ENCODE data around the gene GHR. TPM values are rescaled to one million over a fixed set of nuclear protein-coding genes. Genes with fewer than 3 reads are reported as not detected.

The GHR gene
- total RNA-seq, 2 donors from 2014 or later = 0.27 to 1.2 TPM

DNA sequence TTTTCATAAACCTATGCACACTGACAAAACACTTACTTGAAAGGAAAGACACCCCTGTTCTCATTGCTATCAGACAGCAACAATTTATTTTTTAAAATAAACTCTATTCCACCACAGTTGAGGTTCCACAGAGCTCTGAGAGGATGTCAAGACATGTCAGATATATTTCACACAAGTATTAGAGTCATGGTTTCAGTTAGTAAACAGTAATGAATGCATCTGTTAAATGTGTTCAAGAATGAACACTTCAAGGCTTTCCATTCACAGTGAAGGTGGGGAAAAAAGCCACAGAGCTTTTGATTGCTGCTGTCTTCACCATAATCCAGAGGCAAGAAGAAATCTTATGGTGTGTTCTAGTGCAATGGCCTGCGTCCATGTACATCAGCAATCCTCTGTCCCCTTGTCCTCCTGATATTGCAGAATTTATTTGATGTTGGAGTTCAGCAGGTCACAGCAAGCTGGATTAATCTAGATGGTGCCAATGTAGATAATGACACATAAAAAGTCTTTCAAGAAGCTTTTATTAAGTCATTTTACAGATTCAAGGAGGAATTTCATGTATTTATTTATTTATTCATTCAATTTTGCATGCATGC lies 146.8 kb downstream of the GHR start:
- no peaks in the 10 kb centered on the region for H3K27me3 ChIP-seq (ENCODE audit: control insufficient read depth, insufficient read depth, low read length, poor library complexity, severe bottlenecking)
- H3K4me3 ChIP-seq (ENCODE audit: low read length) = no peak overlapping the region
- H3K9ac ChIP-seq (ENCODE audit: extremely low read depth, low read length, poor library complexity, severe bottlenecking) = no peak overlapping the region
- H3K4me1 ChIP-seq (ENCODE audit: control insufficient read depth, insufficient read depth, low read length) = no peaks in the 10 kb centered on the region
- Mint-ChIP-seq H3K36me3 (ENCODE audit: low read depth) (no peaks in the 10 kb centered on the region), H3K27ac (no peak overlapping the region), H3K4me3 (no peak overlapping the region), H3K4me1 (peaks cover 12% of the 10 kb centered on the region), H3K9me3 (no peaks in the 10 kb centered on the region), H3K27me3 (ENCODE audit: insufficient read depth) (peaks cover 13% of the 10 kb centered on the region)
- 86% methylated on average over 1 of the region's 1 CpG; no CpG with 5 or more reads in 1 of the 2 experiments for WGBS, 2 experiments (ENCODE audit: insufficient coverage in 1 of 2, insufficient read length in 1 of 2)
- no peaks in the 10 kb centered on the region for H3K9me3 ChIP-seq (ENCODE audit: control insufficient read depth, low read length)
- TF ChIP-seq, protein P1, sequence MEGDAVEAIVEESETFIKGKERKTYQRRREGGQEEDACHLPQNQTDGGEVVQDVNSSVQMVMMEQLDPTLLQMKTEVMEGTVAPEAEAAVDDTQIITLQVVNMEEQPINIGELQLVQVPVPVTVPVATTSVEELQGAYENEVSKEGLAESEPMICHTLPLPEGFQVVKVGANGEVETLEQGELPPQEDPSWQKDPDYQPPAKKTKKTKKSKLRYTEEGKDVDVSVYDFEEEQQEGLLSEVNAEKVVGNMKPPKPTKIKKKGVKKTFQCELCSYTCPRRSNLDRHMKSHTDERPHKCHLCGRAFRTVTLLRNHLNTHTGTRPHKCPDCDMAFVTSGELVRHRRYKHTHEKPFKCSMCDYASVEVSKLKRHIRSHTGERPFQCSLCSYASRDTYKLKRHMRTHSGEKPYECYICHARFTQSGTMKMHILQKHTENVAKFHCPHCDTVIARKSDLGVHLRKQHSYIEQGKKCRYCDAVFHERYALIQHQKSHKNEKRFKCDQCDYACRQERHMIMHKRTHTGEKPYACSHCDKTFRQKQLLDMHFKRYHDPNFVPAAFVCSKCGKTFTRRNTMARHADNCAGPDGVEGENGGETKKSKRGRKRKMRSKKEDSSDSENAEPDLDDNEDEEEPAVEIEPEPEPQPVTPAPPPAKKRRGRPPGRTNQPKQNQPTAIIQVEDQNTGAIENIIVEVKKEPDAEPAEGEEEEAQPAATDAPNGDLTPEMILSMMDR (conservative IDR thresholded peaks at IDR 0.05) = no peak
- no peaks in the 10 kb centered on the region for H3K36me3 ChIP-seq (ENCODE audit: control insufficient read depth, insufficient read depth, low read length)
- H3K27ac ChIP-seq (ENCODE audit: low read depth, low read length) = no peak overlapping the region
- DNase-seq = no peak

DNA sequence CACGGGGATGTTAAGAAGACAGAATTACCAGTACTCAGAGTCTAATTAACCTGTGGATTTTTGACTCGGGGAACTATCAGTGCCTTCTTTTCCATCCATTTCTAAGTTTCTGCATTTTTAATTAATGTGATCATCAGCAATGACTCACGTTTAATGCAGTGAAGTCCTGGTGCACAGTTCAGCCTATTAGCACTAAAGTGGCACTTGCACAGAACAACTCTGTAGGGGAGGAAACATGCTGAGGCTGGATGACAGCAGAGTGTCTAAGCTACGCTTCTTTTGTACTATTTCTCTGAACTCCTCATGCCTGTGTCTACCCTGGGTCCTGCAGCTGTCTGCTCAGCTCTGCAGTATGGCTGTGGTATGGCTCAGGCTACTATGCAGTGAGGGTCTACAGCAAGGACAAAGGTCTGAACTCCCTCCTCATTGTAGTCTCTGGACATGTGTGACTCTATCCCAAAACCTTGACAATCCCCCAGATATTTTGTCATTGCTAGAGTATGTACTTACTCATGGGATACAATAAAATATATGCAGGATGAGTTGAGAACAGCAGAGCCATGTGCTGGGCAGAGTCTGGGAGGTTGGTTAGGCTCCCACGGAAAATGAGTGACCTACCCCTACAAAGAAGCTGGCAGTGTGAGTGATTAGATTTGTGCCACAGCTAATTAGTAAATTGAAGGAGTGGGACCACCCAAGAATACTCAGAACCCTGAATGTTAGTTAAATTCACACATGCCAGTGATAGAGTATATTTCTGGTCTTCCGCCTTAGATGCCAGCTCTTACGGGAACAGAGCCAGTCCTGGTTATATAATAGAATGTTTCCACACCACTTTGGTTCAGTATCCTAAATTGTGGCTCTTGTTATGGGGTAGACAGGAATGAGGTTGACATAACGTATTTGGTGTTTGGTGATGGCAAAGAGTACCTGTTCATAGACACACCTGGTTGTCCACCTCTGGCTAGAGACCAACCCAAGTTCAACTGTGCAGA lies 148.0 kb downstream of the GHR start:
- no peak overlapping the region for H3K27ac ChIP-seq (ENCODE audit: low read depth, low read length)
- no peaks in the 10 kb centered on the region for H3K9me3 ChIP-seq (ENCODE audit: control insufficient read depth, low read length)
- H3K27me3 ChIP-seq (ENCODE audit: control insufficient read depth, insufficient read depth, low read length, poor library complexity, severe bottlenecking) = no peaks in the 10 kb centered on the region
- H3K36me3 ChIP-seq (ENCODE audit: control insufficient read depth, insufficient read depth, low read length) = no peaks in the 10 kb centered on the region
- TF ChIP-seq, protein P1 (conservative IDR thresholded peaks at IDR 0.05) = no peak
- no peak overlapping the region for H3K9ac ChIP-seq (ENCODE audit: extremely low read depth, low read length, poor library complexity, severe bottlenecking)
- H3K4me1 ChIP-seq (ENCODE audit: control insufficient read depth, insufficient read depth, low read length) = no peaks in the 10 kb centered on the region
- WGBS, 2 experiments (ENCODE audit: insufficient coverage in 1 of 2, insufficient read length in 1 of 2) = 91% methylated on average over 8 of the region's 8 CpGs
- peaks cover 15% of the 10 kb centered on the region for H3K27me3 Mint-ChIP-seq (ENCODE audit: insufficient read depth)
- no peak overlapping the region for H3K4me3 Mint-ChIP-seq
- DNase-seq = no peak
- H3K36me3 Mint-ChIP-seq (ENCODE audit: low read depth) = no peaks in the 10 kb centered on the region
- H3K27ac Mint-ChIP-seq = no peak overlapping the region
- no peaks in the 10 kb centered on the region for H3K9me3 Mint-ChIP-seq
- H3K4me3 ChIP-seq (ENCODE audit: low read length) = no peak overlapping the region
- peaks cover 7% of the 10 kb centered on the region for H3K4me1 Mint-ChIP-seq

DNA sequence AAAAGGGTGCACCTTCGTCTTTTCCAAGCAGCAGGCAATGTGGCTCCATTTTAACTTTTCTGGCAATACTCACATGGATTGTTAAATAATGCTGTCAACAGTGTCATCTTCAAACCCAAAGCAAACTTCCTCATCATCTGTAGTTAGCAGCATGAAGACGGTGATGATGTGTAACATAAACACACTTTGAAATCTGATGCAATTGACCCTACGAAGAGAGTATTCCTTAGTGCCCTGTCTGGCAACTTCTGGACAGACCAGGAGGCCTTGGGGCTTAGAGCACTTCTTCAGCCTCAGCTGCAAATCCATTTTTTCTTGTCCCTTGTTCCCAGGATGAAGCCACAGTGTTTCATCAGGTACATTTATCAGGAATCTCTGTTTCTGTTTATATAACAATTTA lies 149.1 kb downstream of the GHR start:
- DNase-seq = no peak
- WGBS, 2 experiments (ENCODE audit: insufficient coverage in 1 of 2, insufficient read length in 1 of 2) = 91 to 94% methylated on average over 3 of the region's 3 CpGs
- H3K4me1 ChIP-seq (ENCODE audit: control insufficient read depth, insufficient read depth, low read length) = no peaks in the 10 kb centered on the region
- no peaks in the 10 kb centered on the region for H3K27me3 ChIP-seq (ENCODE audit: control insufficient read depth, insufficient read depth, low read length, poor library complexity, severe bottlenecking)
- H3K9me3 ChIP-seq (ENCODE audit: control insufficient read depth, low read length) = no peaks in the 10 kb centered on the region
- TF ChIP-seq, protein P1 (conservative IDR thresholded peaks at IDR 0.05) = no peak
- H3K36me3 ChIP-seq (ENCODE audit: control insufficient read depth, insufficient read depth, low read length) = no peaks in the 10 kb centered on the region
- Mint-ChIP-seq H3K27me3 (ENCODE audit: insufficient read depth) (peaks cover 15% of the 10 kb centered on the region), H3K27ac (no peak overlapping the region), H3K9me3 (no peaks in the 10 kb centered on the region), H3K36me3 (ENCODE audit: low read depth) (no peaks in the 10 kb centered on the region), H3K4me1 (peaks cover 5% of the 10 kb centered on the region), H3K4me3 (no peak overlapping the region)
- H3K4me3 ChIP-seq (ENCODE audit: low read length) = no peak overlapping the region
- no peak overlapping the region for H3K27ac ChIP-seq (ENCODE audit: low read depth, low read length)
- H3K9ac ChIP-seq (ENCODE audit: extremely low read depth, low read length, poor library complexity, severe bottlenecking) = no peak overlapping the region
